HG03457 (cell line): ENCODE measurements around the gene EHD2.

Source experiments
- ATAC-seq: cut with Tn5 transposase; IDR thresholded peaks from one replicate; pipeline ENCODE4 v1.9.1; 2021; ENCODE audit warnings: moderate number of reproducible peaks; ENCODE audit not compliant: unreplicated experiment

The EHD2 gene

DNA sequence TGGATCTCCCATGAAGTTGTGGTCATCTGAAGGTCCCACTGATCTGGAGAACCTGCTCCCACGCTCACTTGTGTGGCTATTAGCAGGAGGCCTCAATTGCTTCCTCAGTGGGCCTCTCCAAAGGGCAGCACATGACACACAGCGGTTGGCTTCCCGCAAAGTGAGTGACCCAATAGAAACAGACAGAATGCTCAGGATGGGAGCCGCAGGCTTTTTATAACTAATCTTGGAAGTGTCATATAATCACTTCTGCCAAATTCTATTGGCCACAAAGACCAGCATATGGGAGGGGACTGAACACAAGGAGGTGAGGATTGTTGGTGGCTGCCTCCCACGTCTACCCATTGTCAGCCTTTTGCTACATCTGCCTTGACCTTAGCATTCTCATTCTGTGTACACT, 22.1 kb upstream of the EHD2 start:
- no peak for ATAC-seq

DNA sequence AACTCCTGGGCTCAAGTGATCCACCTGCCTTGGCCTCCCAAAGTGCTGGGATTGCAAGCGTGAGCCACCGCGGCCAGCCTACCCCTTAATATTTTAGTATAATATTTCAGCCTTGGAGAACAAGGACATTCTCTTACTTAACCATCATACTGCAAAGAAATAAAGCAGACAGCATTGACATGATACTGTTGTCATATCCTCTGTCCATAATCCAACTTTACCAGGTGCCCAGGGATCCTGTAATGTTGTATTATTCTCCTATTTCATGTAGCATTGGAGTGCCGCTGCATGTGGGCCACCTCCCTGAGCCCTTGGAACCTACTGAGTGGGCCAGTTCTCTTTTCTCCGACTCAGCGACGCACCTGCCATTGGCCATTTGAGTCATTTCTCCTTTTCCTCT, 21.4 kb upstream of the EHD2 start:
- no peak for ATAC-seq

- ATAC-seq: no peak
Observed at GRCh38 chr19:47693489-47693888, 19.7 kb upstream of the EHD2 start.

GRCh38 chr19:47693903-47694302, 19.3 kb upstream of the EHD2 start:
- ATAC-seq: no peak

DNA sequence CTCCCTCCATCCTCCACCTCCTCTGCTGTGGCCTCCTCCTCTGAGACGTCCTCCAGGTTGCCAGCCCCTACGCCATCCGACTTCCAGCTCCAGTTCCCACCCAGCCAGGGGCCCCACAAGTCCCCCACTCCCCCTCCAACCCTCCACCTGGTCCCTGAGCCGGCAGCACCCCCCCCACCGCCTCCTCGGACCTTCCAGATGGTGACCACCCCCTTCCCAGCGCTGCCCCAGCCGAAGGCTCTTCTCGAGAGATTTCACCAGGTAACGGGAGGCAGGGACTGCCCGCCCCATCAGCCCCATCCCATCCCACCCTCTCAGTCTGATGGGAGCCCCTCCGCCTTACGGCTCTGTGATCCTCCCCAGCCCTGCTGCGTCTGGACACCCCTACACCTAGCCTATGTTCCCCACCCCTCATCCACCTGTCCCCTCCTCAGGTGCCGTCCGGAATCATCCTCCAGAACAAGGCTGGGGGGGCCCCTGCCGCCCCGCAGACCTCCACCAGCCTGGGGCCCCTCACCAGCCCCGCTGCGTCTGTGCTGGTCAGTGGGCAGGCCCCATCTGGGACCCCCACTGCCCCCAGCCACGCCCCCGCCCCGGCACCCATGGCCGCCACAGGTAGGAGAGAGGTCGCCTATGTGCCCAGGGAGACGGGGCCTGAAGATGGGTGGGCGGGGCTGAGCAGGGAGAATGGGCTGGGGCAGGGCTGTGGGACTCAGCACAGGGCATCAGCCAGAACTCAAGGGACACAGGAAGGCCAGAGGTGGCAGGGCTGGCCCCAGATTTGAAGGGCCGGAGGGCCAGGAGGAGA, 18.6 kb upstream of the EHD2 start:
- no peak for ATAC-seq

GRCh38 chr19:47695533-47696262, 17.5 kb upstream of the EHD2 start:
- ATAC-seq: no peak

GRCh38 chr19:47696635-47697034, 16.6 kb upstream of the EHD2 start:
- no peak for ATAC-seq

- ATAC-seq: no peak
Observed at GRCh38 chr19:47697863-47698609, 15.2 kb upstream of the EHD2 start.

GRCh38 chr19:47698631-47699359, 14.4 kb upstream of the EHD2 start:
- ATAC-seq: no peak

- no peak for ATAC-seq
Observed at GRCh38 chr19:47699360-47699917, 13.8 kb upstream of the EHD2 start.

GRCh38 chr19:47700934-47701716, 12.1 kb upstream of the EHD2 start:
- ATAC-seq: no peak

DNA sequence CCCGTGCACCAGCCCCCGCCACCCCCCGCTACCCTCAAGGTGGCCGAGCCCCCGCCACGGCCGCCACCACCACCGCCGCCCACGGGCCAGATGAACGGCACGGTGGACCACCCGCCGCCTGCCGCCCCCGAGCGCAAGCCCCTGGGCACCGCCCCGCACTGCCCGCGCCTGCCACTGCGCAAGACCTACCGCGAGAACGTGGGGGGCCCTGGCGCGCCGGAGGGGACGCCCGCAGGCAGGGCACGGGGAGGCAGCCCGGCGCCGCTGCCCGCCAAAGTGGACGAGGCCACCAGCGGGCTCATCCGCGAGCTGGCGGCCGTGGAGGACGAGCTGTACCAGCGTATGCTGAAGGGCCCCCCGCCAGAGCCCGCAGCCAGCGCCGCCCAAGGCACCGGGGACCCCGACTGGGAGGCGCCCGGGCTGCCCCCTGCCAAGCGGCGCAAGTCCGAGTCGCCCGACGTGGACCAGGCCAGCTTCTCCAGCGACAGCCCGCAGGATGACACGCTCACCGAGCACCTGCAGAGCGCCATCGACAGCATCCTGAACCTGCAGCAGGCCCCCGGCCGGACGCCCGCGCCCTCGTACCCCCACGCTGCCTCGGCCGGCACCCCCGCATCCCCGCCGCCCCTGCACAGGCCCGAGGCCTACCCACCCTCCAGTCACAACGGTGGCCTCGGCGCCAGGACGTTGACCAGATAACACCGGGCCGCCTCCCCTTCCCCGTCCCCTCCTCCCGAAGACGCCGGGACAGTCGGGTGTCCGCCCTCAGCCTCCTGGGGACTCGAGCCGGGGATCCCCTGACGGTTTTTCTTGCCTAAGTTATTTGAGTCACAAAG, 11.3 kb upstream of the EHD2 start:
- no peak for ATAC-seq

- ATAC-seq: no peak
Observed at GRCh38 chr19:47702671-47703070, 10.6 kb upstream of the EHD2 start.

GRCh38 chr19:47703301-47703700, 9.9 kb upstream of the EHD2 start:
- ATAC-seq: no peak

DNA sequence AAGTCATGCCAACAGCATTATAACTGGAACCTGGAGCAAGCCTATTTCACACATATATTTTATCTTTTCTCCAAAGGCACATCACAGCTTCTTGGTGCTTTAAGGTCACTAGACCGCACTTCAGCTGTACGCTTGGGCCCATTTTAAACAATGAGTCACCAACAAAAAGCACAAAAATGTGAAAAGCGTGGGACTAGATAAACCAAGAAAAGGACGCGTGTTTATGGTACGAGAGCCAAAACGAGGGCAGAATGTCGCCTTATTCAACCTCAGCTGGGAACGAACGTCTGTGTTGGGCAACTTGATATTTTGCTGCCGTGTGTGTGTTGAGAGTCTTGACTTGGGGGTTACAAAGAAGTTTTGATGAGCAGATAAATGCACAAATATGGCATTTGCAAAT, 9.2 kb upstream of the EHD2 start:
- ATAC-seq: no peak

GRCh38 chr19:47704656-47705055, 8.6 kb upstream of the EHD2 start:
- no peak for ATAC-seq

DNA sequence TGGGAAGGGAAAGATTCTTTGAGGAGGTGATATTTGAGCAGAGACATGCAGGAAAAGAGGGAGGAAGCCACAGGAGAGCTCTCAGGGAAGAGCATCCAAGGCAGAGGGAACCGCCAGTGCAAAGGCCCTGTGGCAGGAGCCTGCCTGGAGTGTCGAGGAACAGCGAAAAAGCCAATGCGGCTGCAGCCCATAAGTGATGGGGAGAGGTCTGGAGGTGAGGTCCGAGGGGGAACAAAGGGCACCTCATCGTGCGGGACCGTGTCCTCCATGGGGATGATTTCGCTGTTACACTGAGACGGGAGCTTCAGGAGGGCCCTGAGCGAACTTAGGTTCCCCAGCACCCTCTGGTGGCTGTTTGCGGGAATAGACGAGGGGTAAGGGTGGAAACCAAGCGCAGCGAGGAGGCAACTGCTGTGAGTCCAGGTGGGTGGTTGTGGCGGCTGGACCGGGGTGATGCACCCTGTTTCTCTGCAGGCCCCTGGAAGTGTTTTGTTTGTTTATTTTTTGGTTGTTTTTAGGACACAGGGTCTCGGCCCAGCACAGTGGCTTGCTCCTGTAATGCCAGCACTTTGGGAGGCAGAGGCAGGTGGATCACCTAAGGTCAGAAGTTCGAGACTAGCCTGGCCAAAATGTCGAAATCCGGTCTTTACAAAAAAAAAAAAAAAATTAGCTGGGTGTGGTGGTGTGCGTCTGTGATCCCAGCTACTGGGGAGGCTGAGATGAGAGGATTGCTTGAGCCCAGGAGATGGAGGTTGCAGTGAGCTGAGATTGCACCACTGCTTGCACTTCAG, 5.9 kb upstream of the EHD2 start:
- ATAC-seq: no peak

DNA sequence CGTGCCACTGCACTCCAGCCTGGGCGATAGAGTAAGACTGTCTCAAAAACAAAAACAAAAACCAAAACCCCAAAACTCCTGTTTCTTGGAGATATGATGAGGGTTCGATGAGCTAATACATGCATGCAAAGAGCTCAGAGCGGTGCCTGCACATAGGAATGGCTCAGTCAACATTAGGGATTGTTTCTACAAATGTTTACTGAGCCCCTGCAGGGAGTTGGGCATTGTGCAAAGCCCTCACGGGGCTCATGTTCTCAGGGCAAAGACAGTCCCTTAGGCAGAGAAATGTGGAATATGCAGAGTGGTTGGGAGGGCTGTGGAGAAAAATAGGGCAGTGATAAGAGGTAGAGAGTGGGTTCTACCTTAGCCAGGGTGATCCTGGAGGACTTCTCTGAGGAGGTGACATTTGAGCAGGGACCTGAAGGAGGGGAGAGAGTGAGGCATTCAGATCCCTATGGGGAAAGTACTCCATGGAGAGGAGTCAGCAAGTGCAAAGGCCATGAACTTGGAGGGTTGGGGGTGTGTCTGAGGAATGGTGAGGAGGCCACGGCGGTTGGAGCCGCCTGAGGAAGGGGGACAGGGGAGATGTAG, 1.5 kb upstream of the EHD2 start:
- no peak for ATAC-seq
